ENCODE data around the gene BMS1.

DNA sequence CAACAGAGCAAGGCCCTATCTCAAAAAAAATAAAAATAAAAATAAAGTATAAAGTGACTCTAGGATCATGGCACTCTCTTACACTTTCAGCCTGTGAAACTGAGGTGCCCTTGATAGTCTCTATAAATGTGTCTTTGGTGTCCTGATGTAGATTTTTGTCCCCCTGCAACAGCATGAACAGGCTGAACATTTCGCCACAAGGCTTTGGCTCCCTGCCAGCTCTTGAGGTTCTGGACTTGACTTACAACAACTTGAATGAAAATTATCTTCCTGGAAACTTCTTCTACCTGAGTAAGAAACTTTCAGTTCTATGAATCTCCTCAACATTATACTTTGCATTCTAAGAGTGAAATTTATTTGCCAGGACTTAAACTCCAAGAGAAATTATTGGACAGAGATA, 48.1 kb upstream of the BMS1 start:
- TF ChIP-seq, protein P1, sequence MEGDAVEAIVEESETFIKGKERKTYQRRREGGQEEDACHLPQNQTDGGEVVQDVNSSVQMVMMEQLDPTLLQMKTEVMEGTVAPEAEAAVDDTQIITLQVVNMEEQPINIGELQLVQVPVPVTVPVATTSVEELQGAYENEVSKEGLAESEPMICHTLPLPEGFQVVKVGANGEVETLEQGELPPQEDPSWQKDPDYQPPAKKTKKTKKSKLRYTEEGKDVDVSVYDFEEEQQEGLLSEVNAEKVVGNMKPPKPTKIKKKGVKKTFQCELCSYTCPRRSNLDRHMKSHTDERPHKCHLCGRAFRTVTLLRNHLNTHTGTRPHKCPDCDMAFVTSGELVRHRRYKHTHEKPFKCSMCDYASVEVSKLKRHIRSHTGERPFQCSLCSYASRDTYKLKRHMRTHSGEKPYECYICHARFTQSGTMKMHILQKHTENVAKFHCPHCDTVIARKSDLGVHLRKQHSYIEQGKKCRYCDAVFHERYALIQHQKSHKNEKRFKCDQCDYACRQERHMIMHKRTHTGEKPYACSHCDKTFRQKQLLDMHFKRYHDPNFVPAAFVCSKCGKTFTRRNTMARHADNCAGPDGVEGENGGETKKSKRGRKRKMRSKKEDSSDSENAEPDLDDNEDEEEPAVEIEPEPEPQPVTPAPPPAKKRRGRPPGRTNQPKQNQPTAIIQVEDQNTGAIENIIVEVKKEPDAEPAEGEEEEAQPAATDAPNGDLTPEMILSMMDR (IDR thresholded peaks at IDR 0.05; ENCODE audit: low read depth, low read length), result no peak
- TF ChIP-seq POLR2A (IDR thresholded peaks at IDR 0.05; ENCODE audit: extremely low read depth, insufficient read length), result no peak
